Endodermal cell (in vitro differentiated cells): ENCODE measurements around the gene VWA8. TPM values are rescaled to one million over a fixed set of nuclear protein-coding genes. Genes with fewer than 3 reads are reported as not detected.
"Not testable (repeated sequence)": the region's sequence is repeated elsewhere in the genome, so short reads cannot be mapped to it uniquely, and the experiment has no call there.

Experiments used
- DNase-seq: peaks from one replicate; pipeline ENCODE4 v3.0.0-alpha.2; 2017
- H3K27ac ChIP-seq: 2 replicates; pipeline ENCODE4 v1.5.1; 2013; ENCODE audit warnings: mild to moderate bottlenecking, low read depth, low read length, moderate library complexity
- H3K27me3 ChIP-seq: 2 replicates; pipeline ENCODE4 v1.6.1; 2013; ENCODE audit warnings: mild to moderate bottlenecking, low read length, moderate library complexity; ENCODE audit not compliant: insufficient read depth, control insufficient read depth, poor library complexity, severe bottlenecking
- H3K36me3 ChIP-seq: 2 replicates; pipeline ENCODE4 v1.7.0; 2013; ENCODE audit warnings: mild to moderate bottlenecking, low read length, moderate library complexity; ENCODE audit not compliant: control insufficient read depth, insufficient read depth
- H3K4me1 ChIP-seq: one replicate; pipeline ENCODE4 v1.7.0; 2013; ENCODE audit warnings: low read length; ENCODE audit not compliant: control insufficient read depth, insufficient read depth
- H3K4me3 ChIP-seq: 2 replicates; pipeline ENCODE4 v1.5.1; 2013; ENCODE audit warnings: mild to moderate bottlenecking, low read length, moderate library complexity
- H3K9ac ChIP-seq: 2 replicates; pipeline ENCODE4 v1.6.1; 2013; ENCODE audit warnings: mild to moderate bottlenecking, low read length, moderate library complexity; ENCODE audit not compliant: poor library complexity, severe bottlenecking; ENCODE audit errors: extremely low read depth
- H3K9me3 ChIP-seq: 2 replicates; pipeline ENCODE4 v1.6.1; 2013; ENCODE audit warnings: mild to moderate bottlenecking, low read length, moderate library complexity; ENCODE audit not compliant: control insufficient read depth
- H3K27ac Mint-ChIP-seq: 2 replicates; pipeline ENCODE4 v1.8.0; 2020; ENCODE audit warnings: mixed read lengths
- H3K27me3 Mint-ChIP-seq: 2 replicates; pipeline ENCODE4 v1.8.0; 2021; ENCODE audit warnings: mild to moderate bottlenecking, mixed read lengths; ENCODE audit not compliant: insufficient read depth
- H3K36me3 Mint-ChIP-seq: 2 replicates; pipeline ENCODE4 v1.8.0; 2020; ENCODE audit warnings: low read depth, mixed read lengths
- H3K4me1 Mint-ChIP-seq: 2 replicates; pipeline ENCODE4 v1.8.0; 2020; ENCODE audit warnings: mixed read lengths
- H3K4me3 Mint-ChIP-seq: 2 replicates; pipeline ENCODE4 v1.8.0; 2020; ENCODE audit warnings: mild to moderate bottlenecking, moderate library complexity, mixed read lengths
- H3K9me3 Mint-ChIP-seq: 2 replicates; pipeline ENCODE4 v1.8.0; 2020; ENCODE audit warnings: mild to moderate bottlenecking, mixed read lengths
- CTCF ChIP-seq: fragments of 200-600 bp; sonication (generic); conservative IDR thresholded peaks from 2 replicates; pipeline ENCODE4 v1.5.0; 2021; ENCODE audit warnings: antibody characterized with exemption, mild to moderate bottlenecking
- WGBS, 2 experiments: methylation state at CpG; one replicate each; pipeline versions ENCODE4 v1.1.5 to v1.1.7; 2013; ENCODE audit warnings: missing lambda C conversion rate in 2 of 2, mixed read lengths in 1 of 2; ENCODE audit not compliant: insufficient coverage in 1 of 2, insufficient read length in 1 of 2; 5-methylcytosine and 5-hydroxymethylcytosine counted together
- total RNA-seq, 2 donors: library from RNA; stranded (reverse); fragmentation: NEBNext Ultra II Directional in 1 of 2; extraction: Animal tissue kit (Norgen Biotek cat#: 25700) in 1 of 2; gene quantifications; 2 replicates in 1 of 2; 3 replicates in 1 of 2; pipeline ENCODE4 v1.2.1, GENCODE V29; 2021

VWA8 gene
- total RNA-seq, 2 donors from 2014 or later = 24.6 to 25.6 TPM

GRCh38 chr13:41864658-41865057 is 96.3 kb downstream of the VWA8 start:
- 97 to 100% methylated on average over 2 to 4 of the region's 4 CpGs for WGBS, 2 experiments

GRCh38 chr13:41862659-41863058 is 98.2 kb downstream of the VWA8 start:
- H3K4me1 Mint-ChIP-seq, DNase-seq, H3K27ac Mint-ChIP-seq, H3K4me3 Mint-ChIP-seq, H3K4me3 ChIP-seq, H3K27me3 Mint-ChIP-seq, H3K27ac ChIP-seq, H3K4me1 ChIP-seq, H3K9ac ChIP-seq, H3K9me3 Mint-ChIP-seq, H3K9me3 ChIP-seq, H3K27me3 ChIP-seq: not testable (repeated sequence)
- peaks cover 21% of the 10 kb centered on the region for H3K36me3 ChIP-seq
- H3K36me3 Mint-ChIP-seq = peaks cover 29% of the 10 kb centered on the region

More at GRCh38 chr13:41864658-41865057, 96.3 kb downstream of the VWA8 start:
- no peaks in the 10 kb centered on the region for H3K4me1 Mint-ChIP-seq
- H3K4me3 Mint-ChIP-seq = no peak overlapping the region
- H3K27ac ChIP-seq = no peak overlapping the region
- H3K9me3 ChIP-seq = no peaks in the 10 kb centered on the region
- H3K36me3 ChIP-seq = peaks cover 12% of the 10 kb centered on the region
- peaks cover 27% of the 10 kb centered on the region for H3K36me3 Mint-ChIP-seq
- no peaks in the 10 kb centered on the region for H3K4me1 ChIP-seq
- H3K27me3 ChIP-seq = no peaks in the 10 kb centered on the region
- no peaks in the 10 kb centered on the region for H3K9me3 Mint-ChIP-seq
- H3K4me3 ChIP-seq = no peak overlapping the region
- no peak for DNase-seq
- H3K27me3 Mint-ChIP-seq = no peaks in the 10 kb centered on the region
- H3K9ac ChIP-seq = no peak overlapping the region
- H3K27ac Mint-ChIP-seq = no peak overlapping the region
- no peak for TF ChIP-seq CTCF

DNA sequence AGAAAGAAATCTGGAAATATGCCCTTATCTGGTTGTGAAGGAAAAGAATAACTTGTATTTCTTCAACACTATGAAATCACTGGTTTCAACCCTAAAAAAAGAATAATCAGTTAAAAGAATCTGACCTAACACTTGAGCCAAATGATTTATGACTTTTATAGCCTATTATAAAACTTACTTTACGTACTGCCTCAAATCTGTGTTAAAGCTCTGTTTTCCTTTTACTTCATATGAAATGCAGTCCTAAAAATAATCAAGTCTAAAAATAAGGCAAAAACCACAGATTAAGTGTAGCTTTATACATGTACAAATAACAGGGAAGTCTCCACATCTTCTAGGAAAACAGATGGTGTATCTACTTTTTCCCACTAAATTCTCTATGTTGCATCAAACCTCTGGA is 101.3 kb downstream of the VWA8 start:
- Mint-ChIP-seq H3K9me3 (no peaks in the 10 kb centered on the region), H3K4me3 (no peak overlapping the region), H3K27ac (no peak overlapping the region), H3K4me1 (no peaks in the 10 kb centered on the region), H3K27me3 (no peaks in the 10 kb centered on the region), H3K36me3 (peaks cover 28% of the 10 kb centered on the region)
- Histone ChIP-seq H3K9me3 (no peaks in the 10 kb centered on the region), H3K36me3 (peaks cover 21% of the 10 kb centered on the region), H3K4me3 (no peak overlapping the region), H3K9ac (no peak overlapping the region), H3K27ac (no peak overlapping the region), H3K4me1 (no peaks in the 10 kb centered on the region), H3K27me3 (no peaks in the 10 kb centered on the region)
- no peak for DNase-seq
- 92 to 100% methylated on average over 1 of the region's 1 CpG for WGBS, 2 experiments
- no peak for TF ChIP-seq CTCF

GRCh38 chr13:41858780-41859179 is 102.1 kb downstream of the VWA8 start:
- DNase-seq = no peak
- Histone ChIP-seq H3K9ac (no peak overlapping the region), H3K27ac (no peak overlapping the region), H3K4me1 (no peaks in the 10 kb centered on the region), H3K36me3 (peaks cover 18% of the 10 kb centered on the region), H3K27me3 (no peaks in the 10 kb centered on the region), H3K9me3 (no peaks in the 10 kb centered on the region), H3K4me3 (no peak overlapping the region)
- Mint-ChIP-seq H3K4me3 (no peak overlapping the region), H3K9me3 (no peaks in the 10 kb centered on the region), H3K4me1 (no peaks in the 10 kb centered on the region), H3K27me3 (no peaks in the 10 kb centered on the region), H3K27ac (no peak overlapping the region), H3K36me3 (peaks cover 30% of the 10 kb centered on the region)
- WGBS, 2 experiments = 90% methylated on average over 4 of the region's 5 CpGs
- no peak for TF ChIP-seq CTCF
